HG02588 (cell line): ENCODE measurements around the gene TREML1.

Source experiments
- ATAC-seq: cut with Tn5 transposase; IDR thresholded peaks from one replicate; pipeline ENCODE4 v1.9.1; 2021; ENCODE audit warnings: mild to moderate bottlenecking, moderate library complexity; ENCODE audit not compliant: unreplicated experiment

TREML1 gene

GRCh38 chr6:41179163-41179562 lies 25.0 kb upstream of the TREML1 start:
- no peak for ATAC-seq

GRCh38 chr6:41177695-41178094 lies 23.5 kb upstream of the TREML1 start:
- no peak for ATAC-seq

- ATAC-seq, result no peak
These were observed 23.1 kb upstream of the TREML1 start for GRCh38 chr6:41177287-41177686.

GRCh38 chr6:41176189-41176588 lies 22.0 kb upstream of the TREML1 start:
- ATAC-seq, result no peak

- no peak for ATAC-seq
These were observed 20.9 kb upstream of the TREML1 start for GRCh38 chr6:41175084-41175483.

- no peak for ATAC-seq
These were observed 20.5 kb upstream of the TREML1 start for GRCh38 chr6:41174610-41175009.

- no peak for ATAC-seq
These were observed 17.8 kb upstream of the TREML1 start for GRCh38 chr6:41171908-41172307.

- ATAC-seq, result no peak
These were observed 16.5 kb upstream of the TREML1 start for GRCh38 chr6:41170547-41171160.

- ATAC-seq, result no peak
These were observed 13.2 kb upstream of the TREML1 start for GRCh38 chr6:41167173-41167963.

- ATAC-seq, result no peak
These were observed 10.5 kb upstream of the TREML1 start for GRCh38 chr6:41164551-41165120.

GRCh38 chr6:41163419-41163717 lies 9.2 kb upstream of the TREML1 start:
- ATAC-seq, result no peak

- no peak for ATAC-seq
These were observed 8.7 kb upstream of the TREML1 start, which contains the start of gene TREM2 for GRCh38 chr6:41162687-41163418. TSS of gene TREM2 (minus strand) at chr6:41163116. CDS start at chr6:41163082, 34 bp downstream.

- no peak for ATAC-seq
These were observed 7.9 kb upstream of the TREML1 start for GRCh38 chr6:41161851-41162552.

- no peak for ATAC-seq
These were observed 7.2 kb upstream of the TREML1 start for GRCh38 chr6:41161380-41161779.

GRCh38 chr6:41160933-41161332 lies 6.8 kb upstream of the TREML1 start:
- no peak for ATAC-seq

- ATAC-seq, result no peak
These were observed 5.4 kb upstream of the TREML1 start for GRCh38 chr6:41159415-41160082.

GRCh38 chr6:41157323-41157722 lies 3.2 kb upstream of the TREML1 start:
- no peak for ATAC-seq

GRCh38 chr6:41156771-41157170 lies 2.6 kb upstream of the TREML1 start:
- ATAC-seq, result no peak

- no peak for ATAC-seq
These were observed 1.9 kb upstream of the TREML1 start for GRCh38 chr6:41156001-41156400.

- ATAC-seq, result no peak
These were observed 1.1 kb upstream of the TREML1 start for GRCh38 chr6:41155132-41155805.
